ENCODE data around the gene ICA1. TPM values are rescaled to one million over a fixed set of nuclear protein-coding genes. Genes with fewer than 3 reads are reported as not detected.

ICA1 gene
- total RNA-seq, 1 donor from 2014 or later: 28.4 TPM

DNA sequence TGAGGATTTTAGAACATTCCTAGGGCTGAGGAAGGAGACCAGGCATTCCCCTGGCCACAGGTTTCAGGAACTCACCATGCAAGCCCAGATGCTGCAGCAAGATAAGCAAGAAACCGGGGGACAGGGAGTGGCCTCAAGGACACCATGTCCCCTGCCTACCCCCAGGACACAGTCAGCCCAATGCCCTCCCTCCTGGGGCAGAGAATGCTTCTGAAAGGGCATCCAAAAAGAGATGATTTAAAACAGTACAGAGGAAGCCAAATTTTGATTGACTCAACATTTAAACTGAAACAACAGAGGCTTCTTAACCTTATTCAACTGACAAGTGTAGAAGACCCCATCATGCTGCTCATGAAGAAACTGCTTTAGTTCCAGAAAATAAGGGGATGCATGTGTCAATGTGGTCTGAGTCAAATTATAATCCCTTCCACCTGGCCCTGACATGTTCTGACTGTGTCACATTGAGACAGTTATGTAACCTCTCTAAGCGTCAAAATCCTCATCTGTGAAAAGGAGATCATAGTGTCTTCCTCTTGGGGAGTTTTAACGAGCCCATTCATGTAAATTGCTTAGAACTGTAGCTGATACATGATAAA lies 60.0 kb downstream of the ICA1 start:
- DNase-seq (ENCODE audit: low read depth in 2 of 2): no peak

DNA sequence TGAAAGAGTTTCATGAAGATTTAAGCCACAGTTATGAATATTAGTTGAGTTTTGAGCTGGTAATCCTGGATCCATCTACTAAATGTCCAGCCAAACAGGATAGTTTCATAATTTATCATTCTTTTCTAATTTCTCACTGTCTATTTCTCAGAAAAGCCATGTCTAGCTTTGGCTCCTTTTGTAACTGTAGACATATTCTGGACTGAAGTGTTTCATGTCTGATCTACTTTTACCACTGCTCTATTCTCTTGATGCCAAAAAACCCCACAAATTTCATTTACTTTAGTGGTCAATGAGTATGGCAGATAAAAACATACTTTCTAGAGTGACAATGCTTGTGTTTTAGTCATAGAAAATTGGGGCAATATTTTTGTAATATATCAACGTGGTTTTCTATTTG lies 61.2 kb downstream of the ICA1 start:
- DNase-seq (ENCODE audit: low read depth in 2 of 2): no peak

DNA sequence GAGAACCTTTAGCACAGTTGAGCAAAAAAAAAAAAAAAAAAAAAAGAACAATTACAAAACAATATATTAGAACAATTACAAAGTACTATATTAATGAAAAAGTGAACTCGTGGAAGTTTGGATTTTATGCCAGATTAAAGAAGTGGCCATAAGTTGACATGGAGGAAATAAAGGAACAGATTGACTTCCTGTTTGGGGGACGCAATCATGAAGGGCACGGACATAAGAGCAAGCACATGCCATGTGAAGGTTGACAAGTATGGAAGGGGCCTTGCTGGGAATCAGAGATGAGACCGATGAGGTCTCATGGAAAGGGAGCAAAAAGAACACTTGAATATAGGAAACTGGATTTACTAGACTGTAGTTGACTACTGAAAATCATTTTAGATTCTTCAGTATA lies 61.7 kb downstream of the ICA1 start:
- DNase-seq (ENCODE audit: low read depth in 2 of 2): no peak

DNA sequence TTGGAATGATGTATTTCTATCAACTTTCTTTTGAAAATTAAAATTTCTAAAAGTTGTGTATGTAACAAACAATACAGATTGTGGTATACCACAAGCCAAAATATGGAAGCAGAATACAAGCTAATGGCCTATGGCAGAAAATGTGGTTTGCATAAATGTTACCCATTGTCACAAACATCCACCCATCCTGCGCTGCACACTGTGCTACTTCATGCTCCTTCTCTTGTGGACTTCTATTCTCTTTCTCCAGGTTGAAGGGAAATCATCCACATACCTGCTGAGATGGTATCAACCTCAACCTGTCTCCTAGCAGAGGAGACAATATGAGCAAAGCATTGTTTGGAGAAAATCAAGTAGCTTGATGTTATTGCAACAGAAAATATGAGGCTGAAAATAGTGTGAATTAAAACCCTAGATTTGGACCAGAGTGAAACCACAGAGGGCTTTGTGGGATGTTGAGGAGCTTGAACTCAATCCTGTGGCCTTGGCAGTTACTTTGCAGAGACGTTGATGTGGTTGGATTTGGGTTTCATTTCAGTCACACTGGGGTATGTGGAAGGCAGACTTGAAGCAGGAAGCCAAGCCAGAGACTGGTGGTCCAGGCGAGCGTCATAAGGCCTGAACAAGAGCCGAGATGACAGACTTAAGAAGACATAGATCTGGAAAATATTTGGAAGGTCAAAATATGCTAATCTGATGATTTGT lies 63.8 kb downstream of the ICA1 start:
- DNase-seq (ENCODE audit: low read depth in 2 of 2): no peak

DNA sequence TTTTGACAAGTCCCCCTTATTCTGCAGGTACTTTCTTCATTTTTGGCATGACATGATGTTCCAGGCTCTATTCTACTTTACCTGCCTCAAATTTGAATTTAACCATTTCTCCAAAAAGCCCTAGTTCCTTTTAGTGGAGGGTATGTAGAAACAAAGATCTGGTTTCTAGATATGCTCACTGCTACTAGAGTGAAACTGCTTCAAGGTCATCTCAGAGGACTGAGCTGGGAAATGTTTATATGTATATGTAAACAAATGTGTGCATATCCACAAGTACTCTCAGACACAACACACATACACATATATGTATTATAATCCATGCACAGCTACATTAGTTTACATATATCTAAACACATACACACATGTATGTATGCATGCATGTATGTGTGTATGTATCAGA lies 69.1 kb downstream of the ICA1 start:
- no peak for DNase-seq (ENCODE audit: low read depth in 2 of 2)

DNA sequence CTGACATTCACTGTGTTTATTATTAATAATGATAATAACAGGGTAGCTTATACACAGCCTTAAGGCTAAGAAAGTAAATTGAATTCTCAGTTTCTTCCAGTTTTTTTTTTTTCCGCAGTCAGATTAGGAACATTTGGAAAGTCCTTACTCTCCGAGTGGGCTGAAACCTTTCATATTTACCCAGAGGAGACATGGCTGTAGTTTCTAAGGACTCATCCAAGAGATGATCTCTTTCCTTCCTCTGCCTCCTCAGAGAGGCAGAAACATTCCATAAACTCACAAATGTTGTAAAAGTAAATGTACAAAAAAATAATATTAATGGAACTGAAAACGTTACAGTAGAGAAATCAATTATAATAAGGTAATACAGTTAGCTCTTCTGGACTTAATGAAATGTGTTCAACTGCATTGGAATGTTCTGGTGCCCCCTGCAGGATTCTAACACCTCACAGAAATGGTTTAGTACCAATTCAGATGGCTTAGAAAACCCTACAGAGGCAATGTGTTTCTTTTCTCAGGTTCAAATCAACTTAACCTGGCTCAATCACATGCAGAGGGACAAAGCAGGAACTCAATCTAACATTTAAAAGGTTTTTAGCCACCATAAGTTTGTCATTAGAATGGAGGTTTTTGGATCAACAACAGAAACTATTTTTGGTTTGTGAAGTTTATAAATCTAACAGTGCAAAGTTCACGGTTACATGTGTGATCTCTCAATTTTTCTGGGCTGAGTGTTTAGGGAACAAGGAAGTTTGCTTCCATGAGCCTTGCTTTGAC lies 71.7 kb downstream of the ICA1 start:
- peak; percentile 67 to 70 for DNase-seq (ENCODE audit: low read depth in 2 of 2)

DNA sequence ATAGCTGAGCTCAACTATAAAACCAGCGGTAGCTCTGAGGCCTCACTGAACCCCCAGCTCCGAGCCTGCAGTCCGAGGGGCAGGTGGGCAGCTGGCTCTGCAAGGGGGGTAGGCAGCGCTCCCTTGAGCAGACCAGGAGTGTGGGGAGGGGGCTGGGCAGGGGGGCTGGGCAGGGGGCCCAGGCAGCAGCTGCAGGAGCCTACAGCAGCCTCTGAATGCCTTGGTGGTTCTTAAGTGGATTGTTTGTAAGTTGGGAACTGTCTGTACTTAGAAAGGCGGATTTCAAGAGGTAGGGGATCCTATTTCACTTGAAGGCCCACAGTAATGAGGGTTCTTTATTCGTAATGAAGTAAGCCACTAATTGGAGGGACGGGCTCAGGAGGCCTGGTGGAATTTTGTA lies 72.3 kb downstream of the ICA1 start:
- DNase-seq (ENCODE audit: low read depth in 2 of 2): no peak

DNA sequence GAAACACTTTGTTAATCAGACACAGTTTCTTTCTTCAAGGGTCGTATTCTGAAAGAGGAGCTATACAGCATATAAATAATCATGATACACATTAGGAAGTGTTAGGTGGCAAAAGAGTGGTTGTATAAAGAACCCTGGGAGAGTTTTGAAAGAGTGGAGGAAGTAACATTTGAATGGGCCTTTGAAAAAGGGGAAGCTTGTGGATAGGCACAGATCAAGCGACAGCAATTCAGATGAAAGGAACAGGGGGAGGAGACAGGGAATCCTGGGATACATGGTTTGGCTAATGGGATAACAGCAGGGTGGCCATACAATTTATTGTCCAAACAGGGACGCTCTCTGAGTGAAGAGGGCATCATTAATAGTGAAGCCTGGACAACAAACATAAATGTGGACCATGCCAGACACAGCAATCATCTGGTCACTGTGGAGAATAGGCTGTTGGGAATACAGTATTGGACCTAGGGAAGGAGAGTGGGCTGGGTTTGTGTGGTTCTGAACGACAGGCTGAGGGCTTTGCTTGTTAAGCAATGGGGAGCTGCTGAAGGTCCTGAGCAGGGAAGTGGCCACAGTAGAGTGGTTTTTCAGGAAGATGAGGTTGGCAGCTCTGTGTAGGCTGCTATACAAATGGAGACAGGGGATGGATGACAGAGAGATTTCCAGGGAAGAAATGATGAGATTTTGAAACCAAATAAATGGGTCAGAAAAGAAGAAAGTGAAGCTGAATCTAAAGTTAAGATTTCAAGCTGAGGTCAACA lies 75.9 kb downstream of the ICA1 start:
- DNase-seq (ENCODE audit: low read depth in 2 of 2): no peak

DNA sequence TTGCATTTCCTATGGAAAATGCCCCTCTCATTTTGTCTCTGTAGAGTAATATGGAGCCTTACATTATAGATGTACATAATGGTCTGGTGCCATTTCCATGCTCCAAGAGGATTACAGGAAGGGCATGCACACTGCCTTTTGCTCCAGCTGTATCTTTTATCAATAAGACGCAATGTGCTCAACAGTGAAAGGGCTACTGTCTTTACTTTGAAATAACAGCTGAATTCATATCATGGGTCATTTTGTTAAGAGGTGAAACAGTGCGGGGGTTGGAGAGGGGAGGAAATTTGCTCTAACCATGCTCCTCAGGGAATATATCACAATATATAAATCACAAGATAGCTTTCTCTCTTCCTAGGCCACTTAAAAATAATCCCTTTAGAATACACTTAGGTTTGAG lies 77.7 kb downstream of the ICA1 start:
- DNase-seq (ENCODE audit: low read depth in 2 of 2): no peak

DNA sequence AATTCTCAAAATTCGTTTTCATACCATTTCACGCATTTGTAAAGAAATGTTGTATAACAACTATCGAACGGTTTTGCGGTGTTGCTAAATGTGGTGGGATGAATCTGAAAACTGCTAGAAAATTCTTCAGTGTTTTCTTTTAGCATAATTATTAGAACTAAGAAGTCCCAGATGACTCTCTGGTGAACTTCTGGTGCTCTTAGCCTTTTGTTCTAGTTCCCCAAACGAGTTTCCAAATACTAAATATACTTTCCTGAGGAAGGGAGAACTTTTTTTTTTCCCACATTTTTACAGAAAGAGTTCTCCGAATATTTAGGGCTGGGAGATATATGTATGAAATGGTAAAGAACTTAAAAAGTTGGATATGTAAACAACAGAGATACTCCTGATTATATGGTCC lies 82.5 kb downstream of the ICA1 start:
- no peak for DNase-seq (ENCODE audit: low read depth in 2 of 2)

DNA sequence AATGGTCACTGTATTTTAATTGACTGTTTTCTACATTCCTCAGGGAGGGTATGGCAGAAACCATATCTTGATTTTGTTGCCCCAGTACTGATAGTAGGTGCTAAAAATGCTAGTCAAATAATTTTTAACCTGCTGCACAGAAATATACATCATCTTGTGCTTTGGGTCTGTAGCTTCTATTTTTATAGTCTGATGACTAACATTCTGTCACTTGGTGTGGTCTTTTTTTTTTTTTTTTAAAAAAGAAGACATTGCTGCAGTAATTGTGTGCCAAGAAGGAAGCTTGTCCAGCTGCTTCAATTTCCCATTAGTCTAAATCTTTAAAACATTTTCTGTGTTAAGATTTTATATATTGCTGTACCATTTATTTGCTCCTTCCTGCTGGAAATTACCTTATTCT lies 83.6 kb downstream of the ICA1 start:
- peak in 1 of 2 donors; percentile 35 for DNase-seq (ENCODE audit: low read depth in 2 of 2)

DNA sequence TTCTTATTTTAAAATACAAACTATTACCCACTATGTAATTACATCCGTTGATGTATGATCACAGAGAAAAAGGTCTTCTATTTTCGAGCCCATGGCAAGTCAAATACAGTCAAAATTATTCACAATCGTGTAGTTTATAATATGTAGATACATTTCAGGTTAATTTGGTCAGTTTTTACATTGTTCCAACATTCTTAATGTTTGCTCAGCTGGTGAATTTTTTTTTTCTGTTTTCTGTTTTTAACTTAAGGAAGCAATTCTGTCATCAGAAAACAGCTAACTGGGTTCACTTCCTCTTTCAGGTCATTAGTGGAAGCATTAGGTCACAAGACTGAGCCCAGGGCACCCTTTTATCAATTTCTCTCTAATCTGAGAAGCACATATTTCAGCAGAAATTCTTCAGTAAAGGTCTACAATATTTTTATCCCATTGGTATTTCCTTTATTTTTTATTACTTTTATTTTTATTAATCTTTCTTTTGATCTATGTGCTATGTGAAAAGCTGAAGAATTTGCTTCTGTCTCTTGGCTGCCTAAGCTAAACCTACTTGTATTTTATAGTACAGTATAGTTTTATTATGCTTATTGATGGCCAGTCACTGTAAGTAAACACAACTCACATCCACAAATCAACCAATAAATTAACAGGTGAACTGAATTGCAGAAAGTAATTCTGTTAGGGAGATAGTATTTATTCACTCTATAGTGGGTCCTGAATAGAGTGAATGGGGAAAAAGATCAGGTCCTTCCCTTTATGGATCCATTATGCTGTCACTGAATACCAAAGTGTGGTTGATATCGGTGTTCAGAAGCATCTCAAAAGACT lies 84.6 kb downstream of the ICA1 start:
- peak in 1 of 2 donors; percentile 21 for DNase-seq (ENCODE audit: low read depth in 2 of 2)

DNA sequence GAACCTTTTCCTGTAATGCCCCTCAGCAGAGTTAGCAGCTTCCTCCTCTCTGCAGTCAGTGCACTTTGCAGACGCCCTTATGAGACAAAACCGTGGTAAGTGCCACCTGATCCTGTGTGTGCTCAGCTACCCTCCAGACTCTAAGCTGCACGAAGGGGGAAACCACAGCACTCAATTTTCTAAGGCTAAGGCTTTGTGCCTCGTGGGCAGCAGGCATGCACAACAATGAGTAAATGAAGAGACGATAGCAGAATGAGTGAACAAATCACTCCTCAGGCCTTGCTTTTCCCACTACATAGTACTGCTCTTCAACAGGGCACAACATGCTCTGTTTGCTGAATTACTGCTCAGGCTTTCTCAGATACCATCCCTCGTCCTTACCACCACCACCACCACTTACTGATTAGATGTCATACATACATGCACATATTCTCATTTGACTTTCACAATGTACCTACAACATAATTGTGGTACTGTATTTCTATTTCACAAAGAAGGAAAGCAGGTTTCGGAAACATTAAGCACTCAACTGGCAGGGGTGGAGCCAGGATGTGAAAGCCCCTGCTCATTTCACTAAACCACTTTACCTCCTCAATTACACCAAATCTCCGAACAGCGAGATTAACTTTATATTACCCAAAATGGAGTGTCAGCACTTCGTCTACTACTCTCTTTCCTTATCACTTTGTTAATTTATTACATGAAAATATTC lies 85.4 kb downstream of the ICA1 start:
- DNase-seq (ENCODE audit: low read depth in 2 of 2): peak in 1 of 2 donors; percentile 2

DNA sequence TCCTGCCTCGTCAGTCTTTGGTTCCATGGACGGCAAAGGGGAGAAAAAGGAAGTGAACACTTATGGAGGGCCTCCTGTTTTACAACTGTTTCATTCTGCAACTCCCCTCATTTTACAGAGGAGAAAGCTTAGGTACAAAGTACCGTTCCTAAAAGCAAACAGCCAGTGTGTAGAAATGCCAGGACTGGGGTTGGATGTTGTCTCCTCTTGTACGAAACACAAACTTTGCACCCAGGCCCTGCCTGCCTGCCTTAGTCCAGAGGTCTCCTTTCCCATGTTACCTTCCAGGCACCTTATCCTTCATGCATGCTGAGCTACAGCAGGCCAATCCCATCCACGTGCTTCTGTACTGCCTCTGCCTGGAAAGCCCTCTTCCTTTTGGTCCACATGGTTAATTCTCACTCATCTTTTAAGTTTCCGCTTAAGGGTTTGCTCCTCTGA lies 86.0 kb downstream of the ICA1 start:
- no peak for DNase-seq (ENCODE audit: low read depth in 2 of 2)

DNA sequence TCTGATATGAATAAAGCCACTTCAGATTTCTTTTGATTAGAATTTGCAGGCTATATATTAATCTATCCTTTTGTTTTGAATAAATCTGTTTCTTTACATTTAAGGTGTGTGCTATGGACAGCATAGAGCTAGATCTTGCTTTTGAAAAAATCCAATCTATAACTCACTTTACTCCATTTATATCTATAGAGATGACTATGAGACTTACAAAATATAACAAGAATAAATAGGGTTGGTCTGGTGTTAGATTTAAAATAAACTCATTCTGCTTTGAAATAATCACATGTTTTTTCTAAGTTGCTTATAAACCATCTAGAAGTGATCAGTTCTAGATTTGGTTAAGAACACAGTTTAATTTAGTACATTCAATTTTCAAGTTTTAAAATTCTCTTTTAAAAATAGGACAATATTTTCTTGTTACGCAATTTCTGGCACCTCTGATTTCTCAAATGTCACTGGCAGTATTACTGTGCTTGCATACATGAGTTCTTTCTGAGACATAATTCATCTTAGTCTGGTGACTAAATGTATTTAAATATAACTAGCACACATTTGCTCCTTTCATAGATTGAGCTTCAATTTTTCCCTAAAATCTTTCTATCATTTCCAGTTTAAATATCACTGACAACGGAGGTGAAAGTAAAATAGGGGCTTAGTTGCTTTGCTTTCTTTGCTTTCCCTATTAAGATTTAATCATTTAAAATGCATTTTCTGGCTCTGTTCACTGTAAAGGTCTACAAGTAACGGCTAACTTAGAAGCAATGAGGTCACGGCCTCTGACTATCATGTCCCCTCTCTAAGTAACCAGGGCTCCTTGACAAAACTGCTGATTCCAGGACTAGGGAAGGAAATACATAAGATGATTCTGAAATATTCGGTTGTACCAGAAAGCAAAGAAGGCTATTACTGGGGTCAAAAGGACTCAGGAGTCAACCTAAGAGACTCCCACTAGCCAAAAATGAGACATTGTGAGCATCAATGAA lies 89.3 kb downstream of the ICA1 start:
- no peak for DNase-seq (ENCODE audit: low read depth in 2 of 2)

DNA sequence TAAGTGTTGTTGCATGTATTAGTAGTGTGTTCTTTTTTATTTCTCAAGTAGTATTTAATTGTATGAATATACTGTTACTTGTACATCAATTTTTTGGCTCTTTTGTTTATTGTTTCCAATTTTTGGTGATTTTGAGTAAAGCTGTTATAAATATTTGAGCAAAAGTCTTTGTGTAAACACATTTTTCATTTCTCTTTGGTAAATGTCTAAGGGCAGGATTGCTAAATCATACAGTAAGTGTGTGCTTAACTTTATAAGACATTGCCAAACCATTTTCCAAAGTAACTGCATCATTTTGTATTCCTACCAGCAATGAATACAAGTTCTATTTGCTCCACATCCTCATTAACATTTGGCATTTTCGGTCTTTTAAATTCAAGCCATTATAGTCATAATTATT lies 92.8 kb downstream of the ICA1 start:
- DNase-seq (ENCODE audit: low read depth in 2 of 2): no peak

DNA sequence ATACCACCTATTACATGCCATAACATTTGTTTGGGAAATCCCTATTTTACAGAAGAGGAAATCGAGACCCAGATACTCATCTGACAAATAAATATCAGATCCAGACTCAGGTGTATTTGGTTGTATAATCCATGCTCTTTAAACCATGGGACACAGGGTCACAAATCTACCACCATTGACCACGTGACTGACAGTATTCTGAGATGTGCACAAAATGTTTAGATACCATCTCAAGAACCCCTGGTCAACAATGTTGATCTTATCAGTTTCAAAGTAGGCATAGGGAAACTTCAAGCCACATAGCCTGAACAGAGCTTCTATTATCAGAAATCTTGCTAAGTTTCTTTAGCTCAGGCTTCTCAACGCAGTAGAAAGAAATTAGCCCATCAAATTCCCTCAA lies 93.6 kb downstream of the ICA1 start:
- DNase-seq (ENCODE audit: low read depth in 2 of 2): no peak

DNA sequence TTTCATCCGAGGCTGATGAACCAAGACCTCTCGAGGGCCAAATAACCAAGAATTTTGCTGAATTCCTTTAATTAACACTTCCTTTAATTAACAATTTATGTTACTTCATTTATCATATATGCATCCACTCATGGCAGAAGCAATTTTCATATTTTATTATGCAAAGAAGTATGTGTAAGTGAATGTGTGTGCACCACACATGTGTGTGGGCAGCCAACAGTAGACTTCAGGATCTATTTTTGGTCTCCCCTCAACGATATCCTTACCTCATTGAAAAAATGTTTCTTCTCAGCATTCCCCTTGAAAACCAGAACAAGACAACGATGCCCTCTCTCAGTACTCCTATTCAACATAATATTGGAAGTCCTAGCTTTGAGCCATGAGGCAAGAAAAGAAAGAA lies 96.8 kb downstream of the ICA1 start:
- no peak for DNase-seq (ENCODE audit: low read depth in 2 of 2)

DNA sequence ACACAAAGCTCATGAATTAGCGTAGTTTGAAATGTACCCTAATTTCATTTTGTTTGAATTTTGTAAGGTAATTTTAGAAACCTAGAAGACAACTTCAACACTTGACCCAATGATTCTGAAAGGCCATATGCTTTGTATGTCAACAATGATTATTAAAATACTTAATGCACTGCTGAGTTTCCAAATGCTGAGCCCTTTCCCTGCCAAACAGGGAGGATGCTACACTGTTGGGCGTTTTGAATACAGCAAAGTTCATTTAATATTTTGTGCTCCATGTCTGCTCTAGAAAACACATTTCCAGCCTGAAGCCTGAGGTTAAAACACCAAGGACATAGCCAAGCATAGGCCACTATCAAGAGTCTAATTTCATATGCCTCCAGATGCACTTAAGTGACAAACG lies 99.8 kb downstream of the ICA1 start:
- no peak for DNase-seq (ENCODE audit: low read depth in 2 of 2)
